GM12873 (cell line): ENCODE results near the gene CCDC137.

ENCODE experiments used
- CTCF ChIP-seq: IDR thresholded peaks from 2 replicates; pipeline ENCODE4 v1.5.1; 2012; ENCODE audit warnings: low read depth, mild to moderate bottlenecking, moderate library complexity, low read length, control low read depth; ENCODE audit not compliant: insufficient read depth; ENCODE audit errors: missing control alignments

CCDC137 gene

GRCh38 chr17:81665205-81666091, 1.1 kb upstream of the CCDC137 start:
- TF ChIP-seq CTCF, result no peak

GRCh38 chr17:81666092-81666341, 520 bp upstream of the CCDC137 start:
- TF ChIP-seq CTCF, result no peak

GRCh38 chr17:81667754-81668153, 1.2 kb downstream of the CCDC137 start:
- no peak for TF ChIP-seq CTCF

- TF ChIP-seq CTCF, result no peak
Observed at GRCh38 chr17:81672504-81672903, 6.0 kb downstream of the CCDC137 start.

GRCh38 chr17:81672954-81673353, 6.4 kb downstream of the CCDC137 start:
- no peak for TF ChIP-seq CTCF

- TF ChIP-seq CTCF, result no peak
Observed at GRCh38 chr17:81673561-81674258, 7.2 kb downstream of the CCDC137 start.

- peak; percentile 53 for TF ChIP-seq CTCF
Observed at GRCh38 chr17:81675515-81676221, 9.1 kb downstream of the CCDC137 start.
